PC-3 (cell line): ENCODE data around the gene COL7A1. TPM values are rescaled to one million over a fixed set of nuclear protein-coding genes. Genes with fewer than 3 reads are reported as not detected.

Source experiments
- ATAC-seq: fragments of 200-7000 bp; cut with Tn5 transposase; 2 replicates; pipeline ENCODE4 v1.9.1; 2020; ENCODE audit warnings: mild to moderate bottlenecking, moderate library complexity
- BruUV-seq: library from RNA; stranded (reverse); fragments of 400-500 nt; replicated peaks from 2 replicates; lab custom pipeline; 2021; lab: Mats Ljungman, UMichigan
- CTCF ChIA-PET: fragments of 300-600 bp; sonication (Branson Sonifier 250); formaldehyde crosslinking; loops from one replicate; lab custom pipeline; 2022; ENCODE audit warnings: antibody characterized with exemption; lab: Charles Lee
- POLR2A ChIA-PET: fragments of 300-600 bp; sonication (Branson Sonifier 250); formaldehyde crosslinking; loops from one replicate; lab custom pipeline; 2022; ENCODE audit warnings: antibody characterized with exemption; ENCODE audit not compliant: unreplicated experiment; lab: Charles Lee
- DNase-seq: peaks from one replicate; pipeline ENCODE4 v3.0.0-alpha.2; 2015
- H2AFZ ChIP-seq: fragments of 300-600 bp; sonication (generic); 2 replicates; pipeline ENCODE4 v1.6.0; 2016; ENCODE audit warnings: antibody characterized with exemption, low read length
- H3F3A ChIP-seq: fragments of 300-600 bp; sonication (generic); one replicate; pipeline ENCODE4 v1.6.0; 2017; ENCODE audit warnings: antibody characterized with exemption, low read length, control low read depth, mild to moderate bottlenecking; ENCODE audit not compliant: unreplicated experiment
- H3K27ac ChIP-seq: fragments of 300-600 bp; sonication (generic); 2 replicates; pipeline ENCODE4 v1.5.1; 2016; ENCODE audit warnings: mild to moderate bottlenecking, low read length
- H3K27me3 ChIP-seq: fragments of 300-600 bp; sonication (generic); 2 replicates; pipeline ENCODE4 v1.6.1; 2016; ENCODE audit warnings: low read length, mixed read lengths
- H3K36me3 ChIP-seq: fragments of 300-600 bp; sonication (generic); 2 replicates; pipeline ENCODE4 v1.6.1; 2016; ENCODE audit warnings: low read depth, mixed run types, low read length, mixed read lengths
- H3K4me1 ChIP-seq: fragments of 300-600 bp; sonication (generic); 2 replicates; pipeline ENCODE4 v1.5.1; 2016; ENCODE audit warnings: low read length; ENCODE audit not compliant: insufficient read depth
- H3K4me2 ChIP-seq: fragments of 300-600 bp; sonication (generic); 2 replicates; pipeline ENCODE4 v1.6.0; 2016; ENCODE audit warnings: low read length
- H3K4me3 ChIP-seq: fragments of 300-600 bp; sonication (generic); 2 replicates; pipeline ENCODE4 v1.5.1; 2016; ENCODE audit warnings: mild to moderate bottlenecking, low read length, mixed read lengths
- H3K79me2 ChIP-seq: fragments of 300-600 bp; sonication (generic); 2 replicates; pipeline ENCODE4 v1.6.1; 2017; ENCODE audit warnings: low read length, mixed read lengths
- H3K9ac ChIP-seq: fragments of 300-600 bp; sonication (generic); 2 replicates; pipeline ENCODE4 v1.6.0; 2016; ENCODE audit warnings: mild to moderate bottlenecking, low read length
- H3K9me2 ChIP-seq: fragments of 300-600 bp; sonication (generic); replicated peaks from 2 replicates; pipeline ENCODE4 v1.6.1; 2016; ENCODE audit warnings: mixed run types, low read length, mixed read lengths
- H3K9me3 ChIP-seq: fragments of 300-600 bp; sonication (generic); 2 replicates; pipeline ENCODE4 v1.6.1; 2016; ENCODE audit warnings: low read length, mixed read lengths
- H4K20me1 ChIP-seq: fragments of 300-600 bp; sonication (generic); 2 replicates; pipeline ENCODE4 v1.6.1; 2016; ENCODE audit warnings: low read length, mixed read lengths
- EZH2 ChIP-seq: fragments of 300-600 bp; sonication (generic); IDR thresholded peaks from one replicate; pipeline ENCODE4 v1.6.1; 2017; ENCODE audit warnings: antibody characterized with exemption, mild to moderate bottlenecking, low read length; ENCODE audit not compliant: unreplicated experiment
- EZH2phosphoT487 ChIP-seq: fragments of 300-600 bp; sonication (generic); IDR thresholded peaks from 2 replicates; pipeline ENCODE4 v1.6.1; 2018; ENCODE audit warnings: mild to moderate bottlenecking, antibody characterized with exemption, low read length, borderline replicate concordance
- intact Hi-C: fragments of 100-400 bp; cut with micrococcal nuclease; formaldehyde crosslinking; loops from 2 replicates; pipeline ENCODE4 v1.9.0; 2023
- total RNA-seq: library from RNA; depleted of rRNA; stranded (reverse); fragments of >200 nt; gene quantifications from 2 replicates; pipeline ENCODE4 v1.2.3, GENCODE V29; 2014
- TF ChIP-seq, protein P1 (sequence below): fragments of 300-600 bp; sonication (generic); conservative IDR thresholded peaks from 2 replicates; pipeline ENCODE4 v1.5.1; 2017; ENCODE audit warnings: antibody characterized with exemption, low read depth, mild to moderate bottlenecking, low read length

COL7A1 gene
- total RNA-seq, 1 experiment from 2014 or later, result 7.9 TPM

GRCh38 chr3:48571938-48572337, 23.2 kb downstream of the COL7A1 start:
- H2AFZ ChIP-seq, result no peak overlapping the region
- no peaks in the 10 kb centered on the region for H3K9me2 ChIP-seq
- H3K9ac ChIP-seq, result no peak overlapping the region
- H3F3A ChIP-seq, result no peaks in the 10 kb centered on the region
- ATAC-seq (no peak), DNase-seq (no peak)
- no peaks in the 10 kb centered on the region for H3K27me3 ChIP-seq
- ChIA-PET CTCF (no interaction called here), POLR2A (no interaction called here)
- H3K27ac ChIP-seq, result no peak overlapping the region
- H3K4me2 ChIP-seq, result no peak overlapping the region
- H3K9me3 ChIP-seq, result no peaks in the 10 kb centered on the region
- no peaks in the 10 kb centered on the region for H3K36me3 ChIP-seq
- intact Hi-C loops, result no loop called here
- no TSS peak for BruUV-seq
- no peaks in the 10 kb centered on the region for H3K79me2 ChIP-seq
- TF ChIP-seq EZH2phosphoT487 (no peak), EZH2 (no peak)
- TF ChIP-seq, protein P1, sequence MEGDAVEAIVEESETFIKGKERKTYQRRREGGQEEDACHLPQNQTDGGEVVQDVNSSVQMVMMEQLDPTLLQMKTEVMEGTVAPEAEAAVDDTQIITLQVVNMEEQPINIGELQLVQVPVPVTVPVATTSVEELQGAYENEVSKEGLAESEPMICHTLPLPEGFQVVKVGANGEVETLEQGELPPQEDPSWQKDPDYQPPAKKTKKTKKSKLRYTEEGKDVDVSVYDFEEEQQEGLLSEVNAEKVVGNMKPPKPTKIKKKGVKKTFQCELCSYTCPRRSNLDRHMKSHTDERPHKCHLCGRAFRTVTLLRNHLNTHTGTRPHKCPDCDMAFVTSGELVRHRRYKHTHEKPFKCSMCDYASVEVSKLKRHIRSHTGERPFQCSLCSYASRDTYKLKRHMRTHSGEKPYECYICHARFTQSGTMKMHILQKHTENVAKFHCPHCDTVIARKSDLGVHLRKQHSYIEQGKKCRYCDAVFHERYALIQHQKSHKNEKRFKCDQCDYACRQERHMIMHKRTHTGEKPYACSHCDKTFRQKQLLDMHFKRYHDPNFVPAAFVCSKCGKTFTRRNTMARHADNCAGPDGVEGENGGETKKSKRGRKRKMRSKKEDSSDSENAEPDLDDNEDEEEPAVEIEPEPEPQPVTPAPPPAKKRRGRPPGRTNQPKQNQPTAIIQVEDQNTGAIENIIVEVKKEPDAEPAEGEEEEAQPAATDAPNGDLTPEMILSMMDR, result no peak
- H4K20me1 ChIP-seq, result no peaks in the 10 kb centered on the region
- no peak overlapping the region for H3K4me3 ChIP-seq
- no peaks in the 10 kb centered on the region for H3K4me1 ChIP-seq

DNA sequence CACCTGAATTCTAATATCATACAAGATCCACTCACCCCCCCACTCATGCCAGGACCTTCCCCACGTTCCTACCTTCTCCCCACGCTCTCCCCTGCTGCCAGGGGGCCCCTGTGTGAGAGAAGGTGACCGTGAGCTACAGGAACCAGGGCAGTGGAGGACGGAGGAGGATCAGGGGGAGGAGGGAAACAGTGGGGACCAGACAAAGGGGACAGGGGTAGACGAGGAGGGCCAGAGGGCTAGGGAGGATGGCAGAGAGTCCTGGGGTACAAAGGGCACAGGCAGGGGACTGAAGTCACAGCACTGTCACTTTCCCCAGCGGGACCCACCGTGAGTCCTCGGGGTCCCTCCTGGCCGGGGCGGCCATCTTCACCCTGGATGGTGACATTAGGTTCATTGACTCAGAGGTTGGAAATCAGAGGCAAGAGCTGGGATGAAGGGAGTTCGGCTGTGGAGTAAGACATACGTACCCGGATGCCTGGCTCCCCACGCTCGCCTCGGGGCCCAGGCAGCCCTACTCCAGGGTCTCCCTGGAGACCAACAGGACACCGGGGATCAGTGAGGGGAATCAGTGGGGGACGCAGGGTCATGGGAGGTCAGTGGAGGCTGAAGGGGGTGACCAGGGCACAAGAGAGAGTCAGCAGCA, 25.2 kb downstream of the COL7A1 start:
- Histone ChIP-seq H4K20me1 (no peaks in the 10 kb centered on the region), H2AFZ (no peak overlapping the region), H3K9ac (no peak overlapping the region), H3F3A (no peaks in the 10 kb centered on the region), H3K36me3 (no peaks in the 10 kb centered on the region), H3K4me2 (no peak overlapping the region), H3K4me1 (peaks cover 18% of the 10 kb centered on the region), H3K9me3 (no peaks in the 10 kb centered on the region), H3K27me3 (no peaks in the 10 kb centered on the region), H3K79me2 (no peaks in the 10 kb centered on the region), H3K9me2 (no peaks in the 10 kb centered on the region), H3K27ac (no peak overlapping the region), H3K4me3 (no peak overlapping the region)
- BruUV-seq, result no TSS peak
- intact Hi-C loops, result no loop called here
- DNase-seq (no peak), ATAC-seq (no peak)
- CTCF ChIA-PET, result no interaction called here
- TF ChIP-seq EZH2, result no peak
- TF ChIP-seq, protein P1, result no peak
- TF ChIP-seq EZH2phosphoT487, result no peak
- POLR2A ChIA-PET, result no interaction called here

- H3K79me2 ChIP-seq, result no peaks in the 10 kb centered on the region
- no peak overlapping the region for H3K27ac ChIP-seq
- no TSS peak for BruUV-seq
- DNase-seq (no peak), ATAC-seq (no peak)
- H3K4me3 ChIP-seq, result no peak overlapping the region
- POLR2A ChIA-PET, result no interaction called here
- H3K4me1 ChIP-seq, result peaks cover 23% of the 10 kb centered on the region
- no peaks in the 10 kb centered on the region for H3F3A ChIP-seq
- H3K4me2 ChIP-seq, result no peak overlapping the region
- no peak for TF ChIP-seq EZH2
- TF ChIP-seq, protein P1, result no peak
- no peak for TF ChIP-seq EZH2phosphoT487
- H3K9me3 ChIP-seq, result no peaks in the 10 kb centered on the region
- H3K9me2 ChIP-seq, result no peaks in the 10 kb centered on the region
- no peaks in the 10 kb centered on the region for H4K20me1 ChIP-seq
- intact Hi-C loops, result no loop called here
- H3K36me3 ChIP-seq, result no peaks in the 10 kb centered on the region
- CTCF ChIA-PET, result no interaction called here
- no peaks in the 10 kb centered on the region for H3K27me3 ChIP-seq
- no peak overlapping the region for H3K9ac ChIP-seq
- H2AFZ ChIP-seq, result no peak overlapping the region
Measured at GRCh38 chr3:48569400-48569799, 25.7 kb downstream of the COL7A1 start.
